HG03064 (cell line): ENCODE results near the gene SIN3B.

ENCODE experiments used
- ATAC-seq: cut with Tn5 transposase; IDR thresholded peaks from one replicate; pipeline ENCODE4 v1.9.1; 2021; ENCODE audit warnings: low read depth; ENCODE audit not compliant: unreplicated experiment

The SIN3B gene

GRCh38 chr19:16822648-16823047, 6.5 kb upstream of the SIN3B start:
- no peak for ATAC-seq

GRCh38 chr19:16824658-16825311, 4.4 kb upstream of the SIN3B start:
- no peak for ATAC-seq

DNA sequence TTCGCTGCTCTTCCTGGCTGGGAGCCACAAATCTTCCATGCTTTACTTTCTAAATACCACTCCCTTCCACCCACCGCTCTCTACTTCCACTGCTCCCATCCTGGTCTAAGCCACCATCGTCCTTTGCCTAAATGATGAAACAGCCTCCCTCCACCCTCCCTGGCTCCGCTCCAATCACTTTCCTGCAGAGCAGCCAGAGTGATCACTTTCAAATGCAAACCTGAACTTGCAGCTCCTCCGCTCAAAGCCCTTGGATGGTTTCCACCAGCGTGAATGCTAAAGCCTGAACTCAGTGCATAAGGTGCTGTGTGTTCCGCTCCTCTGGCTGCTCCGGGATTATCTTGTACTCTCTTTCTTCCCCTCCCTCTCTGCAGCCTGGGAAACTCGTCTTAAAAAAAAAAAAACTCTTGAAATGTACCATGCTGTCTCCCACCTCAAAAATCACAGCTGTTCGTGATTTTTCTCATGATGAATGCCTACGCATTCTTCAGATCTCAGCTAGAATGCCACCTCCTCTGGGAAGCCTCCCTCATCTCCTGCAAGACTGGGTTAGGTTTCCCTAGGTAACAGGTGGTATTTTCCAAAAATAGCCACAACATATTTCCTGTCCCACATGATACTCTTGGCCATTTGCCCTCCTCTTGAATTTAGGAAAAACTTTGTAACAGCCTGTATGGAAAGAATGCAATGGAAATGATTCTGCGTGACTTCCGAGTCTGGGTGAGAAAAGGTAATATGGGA, 3.7 kb upstream of the SIN3B start:
- ATAC-seq, result no peak

GRCh38 chr19:16829822-16830289, 658 bp downstream of the SIN3B start:
- no peak for ATAC-seq

DNA sequence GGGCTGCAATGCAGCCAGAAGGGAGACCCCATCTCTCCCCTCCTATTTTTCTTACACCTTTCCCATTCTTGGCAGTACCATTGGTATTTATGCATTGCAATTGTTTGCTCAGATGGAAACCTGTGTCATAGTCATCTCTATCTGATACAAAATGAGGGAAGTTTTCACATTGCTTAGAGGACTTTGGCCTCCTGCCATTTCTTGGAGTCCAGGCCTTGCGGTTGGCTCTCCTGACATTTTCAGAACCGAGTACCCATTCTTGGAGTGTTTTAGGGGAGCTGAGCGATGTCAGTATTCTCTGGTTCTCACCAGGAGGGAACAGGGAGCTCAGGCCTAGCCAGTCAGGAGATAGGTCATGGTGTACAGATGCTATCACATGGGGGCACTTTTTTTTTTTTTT, 1.5 kb downstream of the SIN3B start:
- no peak for ATAC-seq

DNA sequence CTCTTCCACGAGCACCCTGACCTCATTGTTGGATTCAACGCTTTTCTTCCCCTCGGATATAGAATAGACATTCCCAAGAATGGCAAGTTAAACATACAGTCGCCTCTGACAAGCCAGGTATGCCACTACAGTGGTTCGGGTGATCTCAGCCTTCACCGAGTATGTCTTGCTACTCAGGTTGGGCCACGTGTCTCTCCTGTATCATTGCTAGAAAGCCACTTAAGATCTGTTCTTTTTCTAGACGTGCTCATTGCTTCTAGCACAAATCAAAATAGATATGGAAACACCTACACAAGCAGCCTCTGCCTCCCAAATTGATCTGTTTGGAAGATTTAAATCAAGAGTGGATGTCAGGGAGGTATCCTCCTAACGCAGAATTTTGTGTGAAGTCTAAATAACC, 2.3 kb downstream of the SIN3B start:
- no peak for ATAC-seq

- no peak for ATAC-seq
These were observed 5.5 kb downstream of the SIN3B start for GRCh38 chr19:16834747-16835146.

GRCh38 chr19:16836115-16837034, 7.2 kb downstream of the SIN3B start:
- no peak for ATAC-seq

DNA sequence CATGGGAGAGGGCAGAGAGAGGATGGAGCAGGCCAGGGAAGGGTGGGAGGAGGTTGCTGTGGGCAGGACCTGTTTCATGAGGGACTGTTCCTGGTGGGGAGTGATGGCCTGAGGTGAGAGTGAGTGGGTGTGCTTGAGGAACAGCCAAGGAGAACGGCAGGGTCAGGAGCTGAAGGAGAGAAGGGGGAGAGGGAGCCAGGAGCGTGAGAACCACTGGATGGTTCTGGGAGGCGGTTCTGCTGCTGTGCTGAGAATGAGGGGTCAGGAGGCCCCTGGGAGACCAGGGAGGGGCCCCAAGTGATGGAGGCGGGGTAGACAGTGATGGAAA, 7.8 kb downstream of the SIN3B start:
- ATAC-seq, result no peak

- no peak for ATAC-seq
These were observed 12.3 kb downstream of the SIN3B start for GRCh38 chr19:16841391-16841926.

GRCh38 chr19:16846901-16847300, 17.7 kb downstream of the SIN3B start:
- ATAC-seq, result no peak

DNA sequence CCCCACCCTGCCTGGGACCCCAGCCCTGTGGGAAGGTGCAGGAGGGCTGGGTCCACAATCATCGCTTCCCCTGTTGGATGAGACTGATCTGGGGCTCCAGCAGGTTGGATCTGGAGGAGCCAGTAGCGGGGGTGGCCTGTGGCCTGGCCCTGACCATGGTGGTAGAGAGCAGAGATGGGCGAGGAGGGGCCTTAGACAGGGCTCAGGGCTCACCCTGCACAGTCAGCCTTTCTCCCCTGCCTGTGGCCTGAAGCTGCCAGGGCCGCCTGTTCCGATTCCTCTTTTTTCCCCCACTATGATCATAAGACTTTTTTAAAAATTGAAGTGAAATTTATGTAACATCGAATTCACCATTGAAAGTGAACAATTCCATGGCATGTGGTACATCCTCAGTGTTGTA, 18.2 kb downstream of the SIN3B start:
- ATAC-seq, result no peak

DNA sequence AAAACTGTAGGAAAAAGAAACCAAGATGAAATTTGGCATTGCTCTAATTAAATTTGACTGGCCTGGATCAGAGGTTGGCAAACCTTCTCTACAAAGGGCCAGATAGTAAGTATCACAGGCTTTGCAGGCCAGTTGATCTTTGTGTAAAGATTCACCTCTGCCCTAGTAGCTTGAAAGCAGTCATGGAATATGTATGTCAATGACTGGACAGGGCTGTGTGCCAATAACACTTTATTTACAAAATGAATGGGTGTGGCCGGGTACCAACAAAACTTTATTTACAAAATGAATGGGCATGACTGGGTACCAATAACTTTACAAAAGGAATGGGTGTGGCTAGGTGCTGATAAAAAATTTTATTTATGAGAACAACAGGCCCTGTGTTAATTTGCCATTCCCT, 20.0 kb downstream of the SIN3B start:
- no peak for ATAC-seq

DNA sequence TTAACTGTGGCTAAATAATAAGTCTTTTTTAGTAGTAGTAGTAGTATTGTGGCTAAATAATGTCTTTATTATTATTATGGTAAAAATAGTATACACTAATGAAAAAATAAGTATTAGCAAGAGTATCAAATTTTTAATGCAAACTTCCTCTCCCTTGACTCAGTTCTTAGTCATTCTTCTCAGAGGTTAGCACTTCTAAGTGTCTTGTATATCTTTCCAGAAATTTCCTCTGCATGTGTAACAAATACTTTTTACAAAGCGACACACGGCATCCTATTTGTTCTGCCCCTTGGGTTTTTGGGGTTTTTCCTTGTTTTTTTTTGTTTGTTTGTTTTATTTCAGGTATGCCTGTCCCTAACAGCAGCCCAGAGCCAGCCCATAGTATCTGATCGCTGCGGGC, 20.9 kb downstream of the SIN3B start:
- ATAC-seq, result no peak

GRCh38 chr19:16851031-16851712, 22.0 kb downstream of the SIN3B start:
- ATAC-seq, result no peak

DNA sequence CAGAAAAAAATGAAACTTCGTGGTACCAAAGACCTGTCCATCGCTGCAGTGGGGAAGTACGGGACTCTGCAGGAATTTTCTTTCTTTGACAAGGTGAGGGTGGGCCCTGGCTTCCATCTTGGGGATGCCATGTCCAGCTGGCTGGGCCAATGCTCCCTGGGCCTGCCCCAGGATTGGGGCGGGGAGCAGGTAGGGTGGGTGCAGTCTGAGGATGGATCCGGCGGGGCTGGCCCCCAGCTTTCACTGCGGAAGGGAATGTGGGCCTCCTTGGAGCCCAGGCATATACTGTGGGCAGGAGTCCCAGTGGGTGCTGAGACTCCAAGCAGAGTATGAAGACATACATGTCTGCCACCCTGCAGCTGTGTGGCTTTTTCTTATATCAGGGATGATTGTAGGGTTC, 23.9 kb downstream of the SIN3B start:
- ATAC-seq, result no peak

DNA sequence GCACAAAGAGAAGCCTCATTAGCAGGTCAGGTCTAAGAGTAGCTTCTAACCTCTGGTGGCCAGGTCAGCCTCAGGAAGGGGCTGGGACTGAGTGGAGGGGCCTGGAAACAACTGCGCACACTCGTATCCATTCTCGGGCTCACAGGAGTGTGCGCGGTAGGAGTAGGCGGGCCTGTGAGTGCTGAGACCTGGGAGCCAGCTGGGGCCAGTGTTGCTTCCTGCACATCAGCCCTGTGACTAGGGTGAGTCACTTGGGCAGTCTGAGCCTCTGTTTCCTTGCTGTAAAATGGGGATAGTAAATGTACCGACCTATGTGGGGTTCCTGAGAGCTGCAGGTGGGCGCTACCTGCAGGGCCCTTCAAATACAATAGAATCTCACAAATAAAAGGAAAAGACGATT, 26.9 kb downstream of the SIN3B start:
- ATAC-seq, result no peak

DNA sequence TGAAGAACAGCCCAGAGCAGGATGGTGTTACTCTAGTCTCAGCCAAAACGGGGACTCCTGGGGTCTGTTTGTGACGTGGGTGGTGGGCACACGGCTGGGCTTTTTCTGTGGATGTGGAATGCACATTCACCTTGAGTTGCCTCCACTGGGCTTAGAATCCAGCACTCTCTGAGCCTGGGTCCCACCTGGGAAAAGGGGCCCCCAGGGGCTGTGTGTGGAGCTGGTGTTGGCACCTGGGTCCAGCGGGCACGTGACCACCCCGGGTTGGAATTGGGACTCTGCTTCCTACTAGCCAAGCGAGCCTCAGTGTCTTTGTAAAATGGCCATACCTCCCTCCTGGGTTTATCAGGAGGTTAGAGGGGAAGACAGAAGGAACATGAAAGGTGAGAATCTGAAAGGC, 30.4 kb downstream of the SIN3B start:
- no peak for ATAC-seq

DNA sequence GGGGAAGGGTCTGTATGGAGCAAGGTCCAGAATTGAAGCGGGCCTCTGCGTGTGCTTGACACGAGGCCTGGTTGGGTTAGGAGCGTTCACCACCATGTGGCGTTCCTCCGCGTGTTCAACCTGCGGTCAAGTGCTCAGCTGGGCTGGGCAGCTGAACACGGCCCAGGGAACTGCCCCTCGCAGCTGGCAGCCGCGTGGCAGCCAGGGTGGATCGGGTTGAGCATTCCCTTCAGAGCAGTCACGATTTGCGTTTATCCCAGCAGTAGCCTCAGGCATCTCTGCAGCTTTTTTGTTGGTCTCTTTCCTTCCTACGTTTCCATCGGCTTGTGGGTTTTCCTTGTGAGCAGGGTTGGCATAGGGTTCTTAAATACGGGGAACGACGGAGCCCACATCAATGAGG, 30.9 kb downstream of the SIN3B start:
- no peak for ATAC-seq

- no peak for ATAC-seq
These were observed 31.8 kb downstream of the SIN3B start for GRCh38 chr19:16861011-16861410.

DNA sequence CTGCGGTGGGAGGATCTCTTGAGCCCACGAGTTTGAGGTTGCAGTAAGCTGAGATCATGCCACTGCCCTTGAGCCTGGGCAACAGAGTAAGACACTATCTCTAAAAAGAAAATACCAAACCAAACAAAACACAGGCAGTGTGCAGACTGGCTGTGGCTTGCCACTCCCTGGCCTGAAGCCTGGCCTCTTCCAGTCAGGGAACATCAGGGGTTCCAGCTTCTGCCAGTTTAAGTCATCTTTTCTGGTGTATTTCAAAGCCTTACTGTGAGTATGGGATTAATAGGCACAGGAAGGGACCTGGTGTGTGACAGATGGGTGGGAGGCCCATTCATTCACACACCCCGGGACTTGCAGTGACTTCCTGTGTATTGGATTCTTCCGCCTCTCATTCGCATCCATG, 32.6 kb downstream of the SIN3B start:
- no peak for ATAC-seq
